GM10847 (cell line): ENCODE data around the gene ABCA4.

Experiments
- POLR2A ChIP-seq: IDR thresholded peaks from 2 replicates; pipeline ENCODE4 v1.6.1; 2011; ENCODE audit not compliant: insufficient read length; ENCODE audit errors: extremely low read depth

ABCA4 gene

DNA sequence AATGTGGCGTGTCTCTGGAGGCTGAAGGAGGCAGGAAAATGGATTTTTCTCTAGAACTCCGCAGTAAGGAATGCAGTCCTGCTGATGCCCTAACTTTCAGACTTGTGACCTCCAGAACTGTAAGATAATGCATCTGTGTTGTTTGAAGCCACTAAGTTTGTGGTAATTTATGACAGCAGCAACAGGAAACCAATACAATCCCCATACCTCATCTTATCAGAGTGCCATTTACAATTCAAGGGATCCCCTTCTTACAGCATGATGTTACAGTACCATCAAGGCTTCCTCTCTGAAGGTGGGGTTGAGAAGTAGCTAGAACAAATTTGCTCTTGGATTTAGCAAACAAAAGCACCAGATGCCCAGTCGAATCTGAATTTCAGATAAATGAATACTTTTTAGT is 21.6 kb downstream of the ABCA4 start:
- TF ChIP-seq POLR2A, result no peak

DNA sequence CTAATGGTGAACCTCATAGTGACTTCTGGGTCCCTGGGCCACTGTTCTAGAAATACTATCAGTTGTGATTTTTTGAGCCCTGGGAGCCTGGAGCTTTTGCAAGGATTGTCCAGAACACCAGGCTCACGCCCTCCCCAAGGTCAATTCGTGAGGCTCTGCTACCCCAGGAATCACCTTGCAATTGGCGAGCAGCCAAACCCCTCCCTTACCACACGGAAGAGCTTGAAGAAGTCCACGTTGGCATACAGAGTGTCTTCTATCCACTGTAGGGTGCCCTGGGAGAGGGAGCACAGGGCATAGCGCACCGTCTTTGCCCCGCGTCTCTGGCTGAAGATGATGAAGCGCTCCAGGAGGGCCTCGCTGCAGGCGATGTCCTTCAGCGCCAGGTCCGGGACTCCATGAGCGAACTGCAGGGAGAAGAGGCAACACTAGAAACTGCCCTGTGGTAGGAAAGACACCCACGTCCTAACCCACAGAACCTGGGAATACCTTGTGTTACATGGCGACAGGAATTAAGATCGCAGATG is 22.3 kb downstream of the ABCA4 start:
- TF ChIP-seq POLR2A, result no peak

DNA sequence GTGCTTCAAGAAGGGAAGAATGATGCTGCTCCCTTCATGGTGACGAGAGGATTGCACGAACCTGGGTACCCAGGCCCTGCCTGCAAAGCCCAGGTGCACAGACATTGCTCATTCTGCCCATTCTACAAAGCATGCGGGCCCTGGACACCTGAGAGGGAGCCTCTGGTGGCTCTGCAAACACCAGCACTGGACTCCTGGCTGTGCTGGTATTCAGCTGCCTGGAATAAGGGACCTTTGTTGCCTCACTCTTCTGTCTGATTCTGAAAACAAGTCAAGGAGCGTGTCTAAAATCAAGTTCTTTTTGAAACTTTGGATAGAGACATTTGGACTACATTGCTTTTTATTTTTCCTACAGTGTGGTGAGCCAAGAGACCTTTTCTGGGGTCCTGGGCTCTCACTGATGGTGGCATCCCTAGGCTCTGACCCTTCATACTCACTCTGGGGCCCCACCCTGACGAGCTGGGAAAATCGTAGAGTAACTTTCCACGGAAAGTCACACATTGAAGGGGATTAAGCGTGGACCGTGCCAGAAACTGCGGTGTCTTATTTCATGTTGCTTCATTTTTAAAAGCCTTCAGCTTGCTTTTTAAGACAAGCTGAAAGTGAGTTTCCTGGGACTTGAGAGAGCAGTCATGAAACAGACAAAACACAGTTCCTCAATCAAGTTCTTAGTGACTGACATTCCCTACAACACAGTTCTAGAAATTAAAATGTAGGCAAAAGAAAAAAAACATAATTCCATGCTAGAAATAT is 24.0 kb downstream of the ABCA4 start:
- no peak for TF ChIP-seq POLR2A

DNA sequence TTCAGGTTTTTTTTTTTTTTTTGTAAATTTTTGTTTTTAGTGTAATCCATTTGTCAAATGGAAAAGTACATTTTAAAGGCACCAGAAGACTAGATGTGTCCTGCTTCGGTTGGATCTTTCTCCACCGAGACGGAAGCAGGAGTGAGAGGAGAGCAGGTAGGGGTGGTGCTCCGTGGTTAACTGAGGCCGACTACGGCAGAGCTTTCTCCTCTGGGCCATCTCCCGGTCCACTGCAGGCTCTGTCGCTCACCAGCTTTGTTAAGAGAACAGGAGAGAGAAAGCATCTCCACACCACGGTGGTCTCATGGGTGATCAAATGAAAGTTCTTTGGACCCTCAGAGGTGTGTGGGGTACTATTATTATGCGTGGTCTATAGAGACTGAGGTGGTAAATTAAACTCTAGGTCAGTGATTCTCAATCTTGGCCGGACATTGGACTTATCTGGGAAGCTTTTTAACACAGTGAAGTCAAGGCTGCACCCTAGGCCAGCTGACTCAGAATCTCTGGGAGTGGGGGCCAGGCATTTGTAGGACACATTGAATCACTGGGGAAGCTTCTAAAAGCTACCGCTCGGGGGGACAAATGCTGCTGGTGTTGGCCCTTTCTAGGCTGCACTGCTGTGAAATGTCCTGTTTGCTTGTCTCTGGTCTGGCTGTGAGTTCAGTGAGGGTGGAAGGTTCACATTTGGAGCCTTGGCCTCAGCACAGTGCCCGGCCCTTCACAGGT is 25.0 kb downstream of the ABCA4 start:
- TF ChIP-seq POLR2A, result no peak

DNA sequence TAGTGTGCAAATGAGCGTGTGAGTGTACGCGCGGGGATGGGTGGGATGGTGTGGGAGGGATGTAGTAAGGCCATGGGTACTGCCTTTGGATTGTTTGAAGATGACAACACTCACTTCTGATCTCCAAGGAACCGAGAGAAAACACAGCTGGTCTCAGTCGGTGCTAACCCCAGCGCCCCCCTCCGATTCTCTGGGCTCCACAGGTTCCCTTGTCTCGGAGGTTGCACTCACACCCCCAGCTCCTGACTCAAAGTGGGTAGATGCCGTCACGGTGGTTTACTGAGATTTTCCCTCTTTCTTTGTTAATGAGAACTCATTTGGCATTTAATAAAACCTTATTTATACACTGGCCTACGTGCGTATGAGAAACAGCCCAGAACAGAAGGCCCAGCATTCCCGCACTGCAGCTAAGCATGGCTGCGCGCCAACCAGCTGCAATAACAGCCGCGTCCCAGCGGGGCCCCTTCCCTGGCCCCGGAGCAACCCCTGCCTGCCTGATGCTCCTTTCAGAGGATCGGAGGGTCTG is 25.8 kb downstream of the ABCA4 start:
- no peak for TF ChIP-seq POLR2A

DNA sequence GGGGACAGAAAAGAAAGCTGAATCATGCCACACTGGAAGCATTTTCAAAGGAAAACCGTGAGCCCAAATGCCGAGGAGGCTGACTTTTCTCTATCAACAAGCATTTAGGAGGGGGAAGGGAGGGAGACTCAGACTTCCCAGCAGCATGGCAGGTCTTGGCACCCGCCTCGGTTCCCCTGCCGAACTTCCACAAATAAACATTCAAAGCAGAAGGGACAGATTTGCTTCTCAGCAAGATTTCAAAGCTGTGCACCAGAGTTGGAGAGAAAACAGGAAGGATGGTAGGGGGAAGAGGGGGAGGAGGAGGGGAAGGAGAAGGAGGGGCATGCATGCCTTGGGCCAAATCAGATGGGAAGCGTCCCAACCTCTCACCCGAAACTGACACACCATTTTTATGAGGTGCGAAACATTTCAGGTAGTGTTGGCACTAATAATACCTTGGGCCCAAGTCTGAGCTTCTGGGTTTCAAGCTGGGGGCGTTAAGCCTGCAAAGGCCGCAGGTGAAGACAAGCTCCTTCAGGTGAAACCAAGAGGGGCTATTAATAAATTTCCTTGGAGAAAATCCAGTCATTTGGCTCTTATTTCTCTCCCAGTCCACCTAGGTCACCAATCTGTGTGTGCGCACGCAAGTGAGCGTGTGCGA is 26.4 kb downstream of the ABCA4 start:
- no peak for TF ChIP-seq POLR2A

DNA sequence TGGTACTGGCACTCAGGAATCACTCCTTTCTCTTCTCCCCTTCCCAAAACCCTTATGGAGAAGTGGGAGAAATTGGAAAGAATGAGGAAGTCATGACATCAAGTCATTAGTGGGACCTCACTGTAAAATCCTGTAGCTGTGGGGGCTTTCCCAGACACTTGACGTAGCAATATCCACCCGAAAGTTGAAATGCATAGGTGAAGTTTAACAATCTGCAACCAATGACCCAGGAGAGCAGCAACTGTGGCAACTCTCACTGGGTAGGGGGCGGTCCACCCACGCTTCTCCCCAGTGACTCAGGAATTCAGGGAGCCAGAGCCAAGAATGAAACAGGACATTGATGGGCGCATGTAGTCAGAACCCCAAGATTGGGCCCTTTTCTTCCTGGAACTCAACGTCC is 27.0 kb downstream of the ABCA4 start:
- no peak for TF ChIP-seq POLR2A

DNA sequence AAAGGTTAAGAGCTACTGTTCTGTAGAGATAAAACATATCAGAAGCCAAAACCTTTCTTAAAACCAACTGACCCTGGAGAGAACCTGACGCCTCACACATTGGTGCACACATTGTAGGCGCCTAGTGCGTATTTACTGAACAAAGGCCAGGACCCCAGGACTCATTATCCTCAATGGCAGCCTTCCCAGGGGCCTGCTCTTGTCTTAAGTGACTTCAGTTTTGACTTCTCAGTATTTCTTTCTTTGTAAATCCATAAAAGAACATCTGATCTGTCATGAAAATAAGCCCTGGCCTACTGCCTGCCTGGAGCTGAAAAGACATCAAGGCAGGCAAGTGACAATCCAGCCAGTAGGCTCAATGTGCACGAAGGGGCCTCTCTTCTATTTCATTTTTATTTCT is 27.6 kb downstream of the ABCA4 start:
- TF ChIP-seq POLR2A, result no peak

DNA sequence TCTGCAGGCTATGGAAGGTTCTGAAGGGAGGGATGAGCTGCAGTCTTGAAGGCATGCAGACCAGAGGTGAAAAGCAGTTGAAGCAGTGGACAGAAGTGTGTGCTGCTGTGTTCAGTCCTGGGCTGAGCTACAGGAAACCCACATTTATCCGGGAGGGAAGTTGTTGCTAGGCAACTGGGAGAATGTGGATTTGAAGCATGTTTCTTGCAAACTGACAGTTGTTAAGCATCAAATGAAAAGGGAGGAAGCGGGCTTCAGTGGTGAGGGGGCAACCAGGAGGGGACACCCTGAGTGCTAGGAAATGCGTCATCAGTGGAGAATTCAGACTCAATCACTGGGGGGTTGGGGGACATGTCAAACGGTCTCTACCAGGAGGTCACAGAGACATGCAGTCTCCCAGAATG is 28.7 kb downstream of the ABCA4 start:
- no peak for TF ChIP-seq POLR2A

DNA sequence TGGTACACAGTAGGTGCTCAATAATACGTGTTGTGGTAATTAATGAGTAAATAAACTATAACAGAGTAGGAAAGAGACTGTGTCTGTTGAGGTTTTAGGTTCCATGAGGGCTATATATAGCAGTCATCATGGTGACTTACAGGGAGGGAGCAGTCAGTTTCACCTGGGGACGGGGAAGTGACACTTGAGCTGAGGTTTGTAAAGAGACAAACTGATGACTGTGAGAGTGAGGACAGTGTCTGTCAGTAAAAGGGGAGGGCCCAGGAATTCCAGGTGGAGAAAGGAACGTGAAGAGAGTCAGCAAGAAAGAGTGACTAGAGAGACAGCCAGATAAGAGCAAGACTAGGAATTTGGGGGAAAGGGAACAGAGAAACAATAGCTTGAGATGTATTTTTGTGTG is 30.2 kb downstream of the ABCA4 start:
- no peak for TF ChIP-seq POLR2A

DNA sequence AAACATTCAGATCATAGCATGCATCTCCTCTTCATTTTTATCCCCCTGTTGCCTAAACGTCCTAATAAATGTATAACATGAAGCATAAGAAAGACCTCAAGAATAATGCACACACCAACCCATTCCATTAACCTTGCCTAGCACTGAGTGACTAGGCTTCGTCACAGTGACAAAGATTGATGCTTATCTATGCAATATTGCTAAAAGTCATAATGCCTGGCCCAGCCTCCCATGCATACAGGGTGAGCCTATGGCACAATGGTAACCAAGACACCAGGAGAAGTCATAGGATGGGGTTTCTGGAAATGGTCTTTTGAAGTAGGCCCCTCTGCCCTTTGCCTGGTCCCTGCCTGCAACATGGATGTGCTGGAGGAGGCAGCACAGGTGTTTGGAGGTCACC is 33.8 kb downstream of the ABCA4 start:
- no peak for TF ChIP-seq POLR2A

DNA sequence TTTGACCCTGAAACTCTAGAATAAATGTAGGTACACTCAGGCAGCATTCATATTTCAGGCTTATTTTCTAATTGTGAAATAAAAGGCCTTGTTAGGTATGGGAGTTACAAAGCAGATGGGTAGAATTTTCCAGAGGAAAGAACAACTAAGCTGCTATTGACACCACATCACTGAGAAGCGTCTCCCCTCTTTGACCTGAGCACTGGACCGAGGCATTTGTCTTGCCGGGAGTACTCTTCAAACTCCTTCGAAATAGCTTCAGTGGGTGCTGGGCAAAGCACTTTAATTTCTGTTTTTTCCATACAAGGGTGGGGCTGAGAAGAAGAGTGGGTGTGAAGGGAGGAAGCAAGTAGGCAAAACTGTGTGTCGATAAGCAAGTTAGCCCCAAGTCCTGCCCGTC is 36.4 kb downstream of the ABCA4 start:
- TF ChIP-seq POLR2A, result no peak

DNA sequence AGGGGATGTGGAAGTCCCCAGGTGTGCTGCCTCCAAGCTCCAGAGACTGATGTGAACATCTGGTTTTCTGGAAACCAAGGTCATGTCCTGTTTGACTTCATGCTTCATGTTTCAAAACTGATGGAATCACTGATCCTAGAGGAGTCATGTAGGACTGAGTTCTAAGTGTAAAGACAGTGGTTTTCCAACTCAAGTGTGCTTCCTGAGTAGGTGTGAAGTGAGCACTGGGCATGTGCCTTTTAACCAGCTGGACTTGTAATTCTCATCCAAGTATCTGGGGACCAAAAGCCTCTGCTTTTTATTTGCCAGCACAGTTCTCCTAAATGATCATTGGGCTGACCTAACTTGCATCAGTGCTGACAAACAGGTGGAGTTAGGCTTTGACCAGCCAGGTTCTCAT is 36.9 kb downstream of the ABCA4 start:
- TF ChIP-seq POLR2A, result no peak

DNA sequence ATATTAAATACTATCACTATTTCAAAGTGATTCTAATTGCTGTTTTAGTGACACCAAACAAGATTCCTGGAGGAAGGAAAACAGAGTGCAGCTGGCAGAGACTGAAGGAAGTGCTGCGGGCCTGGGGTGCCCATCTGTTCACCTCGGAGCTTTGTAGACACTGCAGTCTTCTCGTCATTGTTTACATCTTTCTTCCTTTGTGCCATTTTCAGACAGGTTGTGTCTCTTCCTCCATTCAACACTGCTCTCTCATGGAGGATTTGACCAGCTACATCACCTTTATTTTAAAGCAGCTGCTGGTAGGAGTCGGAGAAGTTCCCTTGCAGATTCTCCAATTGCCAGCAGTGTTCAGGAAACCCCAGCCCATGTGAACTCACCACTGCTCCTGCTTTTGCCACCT is 37.3 kb downstream of the ABCA4 start:
- TF ChIP-seq POLR2A, result no peak

DNA sequence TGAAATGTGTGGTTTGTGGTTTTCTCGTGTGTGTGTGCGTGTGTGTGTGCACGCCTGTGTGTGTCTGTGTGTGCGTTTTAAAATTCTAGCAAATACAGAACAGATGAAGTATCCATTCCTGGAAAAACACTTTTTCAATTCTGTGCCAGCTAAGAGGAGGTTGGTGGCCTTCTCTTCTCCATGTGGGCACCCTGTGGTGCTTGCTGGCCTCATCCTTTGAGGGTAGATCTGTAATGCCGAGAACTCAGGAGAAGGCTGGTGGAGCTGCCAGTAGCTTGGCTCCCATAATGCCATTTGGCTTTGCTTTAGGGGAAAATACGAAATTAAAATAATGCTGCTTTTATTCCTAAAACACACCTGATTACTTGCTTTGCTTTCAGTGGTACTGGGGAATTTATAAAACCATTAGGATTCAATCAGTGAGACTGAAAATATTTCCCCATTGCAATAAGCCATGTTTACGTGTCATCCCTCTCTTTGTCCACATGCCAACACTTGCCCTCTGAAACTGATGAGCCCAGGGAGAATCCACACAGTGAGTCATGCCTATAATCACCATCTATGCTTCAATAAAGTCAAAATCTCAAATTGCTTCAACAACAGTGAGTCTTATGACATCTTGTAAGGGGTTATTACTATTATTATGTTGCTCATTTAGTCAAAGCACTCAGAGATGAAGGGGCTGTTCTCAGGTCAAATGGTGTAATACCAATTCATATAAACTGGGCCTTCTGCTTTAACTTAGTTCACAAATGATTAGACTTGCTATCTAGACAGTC is 39.2 kb downstream of the ABCA4 start:
- TF ChIP-seq POLR2A, result no peak
